HG02798 (cell line): Measurements from ENCODE around the gene IL1R2.

Experiments
- ATAC-seq: cut with Tn5 transposase; IDR thresholded peaks from one replicate; pipeline ENCODE4 v1.9.1; 2021; ENCODE audit warnings: mild to moderate bottlenecking; ENCODE audit not compliant: unreplicated experiment, poor library complexity

Gene IL1R2

GRCh38 chr2:102016399-102016955 is 24.7 kb downstream of the IL1R2 start:
- ATAC-seq, result no peak

- ATAC-seq, result no peak
Measured at GRCh38 chr2:102018823-102019445, 27.2 kb downstream of the IL1R2 start.

- peak; percentile 69 for ATAC-seq
Measured at GRCh38 chr2:102020596-102021170, 28.9 kb downstream of the IL1R2 start.

- ATAC-seq, result no peak
Measured at GRCh38 chr2:102021779-102022178, 30.0 kb downstream of the IL1R2 start.

GRCh38 chr2:102022884-102023539 is 31.3 kb downstream of the IL1R2 start:
- no peak for ATAC-seq

GRCh38 chr2:102024410-102024809 is 32.6 kb downstream of the IL1R2 start:
- no peak for ATAC-seq

GRCh38 chr2:102025016-102025501 is 33.3 kb downstream of the IL1R2 start:
- ATAC-seq, result peak; percentile 73

- peak; percentile 51 for ATAC-seq
Measured at GRCh38 chr2:102025583-102026267, 34.0 kb downstream of the IL1R2 start.

- no peak for ATAC-seq
Measured at GRCh38 chr2:102027036-102027980, 35.5 kb downstream of the IL1R2 start.

GRCh38 chr2:102028470-102028869 is 36.7 kb downstream of the IL1R2 start:
- no peak for ATAC-seq

GRCh38 chr2:102029405-102029804 is 37.6 kb downstream of the IL1R2 start:
- no peak for ATAC-seq

GRCh38 chr2:102029952-102030351 is 38.2 kb downstream of the IL1R2 start:
- no peak for ATAC-seq

- ATAC-seq, result no peak
Measured at GRCh38 chr2:102030502-102030854, 38.7 kb downstream of the IL1R2 start.

GRCh38 chr2:102030855-102031527 is 39.2 kb downstream of the IL1R2 start:
- ATAC-seq, result no peak

GRCh38 chr2:102032368-102033030 is 40.7 kb downstream of the IL1R2 start:
- no peak for ATAC-seq

- peak; percentile 74 for ATAC-seq
Measured at GRCh38 chr2:102033031-102033749, 41.4 kb downstream of the IL1R2 start.

- no peak for ATAC-seq
Measured at GRCh38 chr2:102033750-102034682, 42.3 kb downstream of the IL1R2 start.
